ENCODE results near the gene NUP153.

Gene NUP153

DNA sequence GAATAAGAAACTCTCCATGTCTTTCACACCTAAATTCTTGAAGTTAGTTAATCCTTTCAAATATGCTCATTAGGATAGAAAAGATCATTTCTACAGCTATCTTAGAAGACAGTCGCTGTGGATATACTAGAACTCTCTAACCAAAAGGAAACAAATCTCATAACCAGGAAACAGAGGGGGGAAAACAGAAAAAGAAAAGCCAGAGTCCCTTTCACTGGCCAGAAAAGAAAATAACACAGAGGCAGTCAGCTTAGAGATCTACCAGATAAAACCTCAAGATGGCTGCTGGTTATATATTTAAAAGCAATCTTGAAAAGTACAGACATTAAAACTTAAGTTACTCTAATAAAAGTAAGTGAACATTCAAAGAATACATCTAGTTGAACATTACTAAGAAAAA lies 19.6 kb downstream of the NUP153 start:
- H3K4me1 ChIP-seq (ENCODE audit: control insufficient read depth, insufficient read depth, low read length, unreplicated experiment) = no peaks in the 10 kb centered on the region
- no peaks in the 10 kb centered on the region for H3K27me3 ChIP-seq (ENCODE audit: insufficient read depth, low read length)
- H2AFZ ChIP-seq (ENCODE audit: low read length, unreplicated experiment) = no peak overlapping the region
- H3K4me3 ChIP-seq (ENCODE audit: low read depth, low read length) = no peak overlapping the region
- H3K79me2 ChIP-seq (ENCODE audit: control insufficient read depth, insufficient read depth, low read length, unreplicated experiment) = peaks cover 89% of the 10 kb centered on the region
- H3K36me3 ChIP-seq (ENCODE audit: insufficient read depth, low read length) = peaks cover 34% of the 10 kb centered on the region
- H3K27ac ChIP-seq (ENCODE audit: low read depth, low read length) = no peak overlapping the region

DNA sequence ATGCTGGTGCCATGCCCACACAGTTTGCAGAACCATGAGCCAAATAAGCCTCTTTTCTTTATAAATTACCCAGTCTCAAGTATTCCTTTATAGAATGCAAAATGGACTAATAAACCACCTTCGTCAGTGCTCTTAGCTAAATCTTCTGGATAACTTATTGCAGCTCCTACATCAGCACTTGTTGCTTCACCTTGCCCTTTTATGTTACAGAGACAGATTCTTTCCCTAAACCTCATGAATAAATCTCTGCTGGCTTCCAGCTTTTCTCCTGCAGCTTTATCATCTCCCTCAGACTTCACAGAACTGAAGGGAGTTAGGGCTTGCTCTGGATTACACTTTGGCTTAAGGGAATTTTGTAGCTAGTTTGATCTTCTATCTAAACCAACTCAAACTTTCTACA lies 22.6 kb downstream of the NUP153 start:
- Histone ChIP-seq H3K79me2 (ENCODE audit: control insufficient read depth, insufficient read depth, low read length, unreplicated experiment) (peaks cover 89% of the 10 kb centered on the region), H3K27me3 (ENCODE audit: insufficient read depth, low read length) (no peaks in the 10 kb centered on the region), H2AFZ (ENCODE audit: low read length, unreplicated experiment) (no peak overlapping the region), H3K4me1 (ENCODE audit: control insufficient read depth, insufficient read depth, low read length, unreplicated experiment) (no peaks in the 10 kb centered on the region), H3K4me3 (ENCODE audit: low read depth, low read length) (no peak overlapping the region), H3K36me3 (ENCODE audit: insufficient read depth, low read length) (peaks cover 53% of the 10 kb centered on the region), H3K27ac (ENCODE audit: low read depth, low read length) (no peak overlapping the region)

GRCh38 chr6:17683428-17683827 lies 23.3 kb downstream of the NUP153 start:
- Histone ChIP-seq H3K4me1 (ENCODE audit: control insufficient read depth, insufficient read depth, low read length, unreplicated experiment) (no peaks in the 10 kb centered on the region), H3K4me3 (ENCODE audit: low read depth, low read length) (no peak overlapping the region), H3K27me3 (ENCODE audit: insufficient read depth, low read length) (no peaks in the 10 kb centered on the region), H2AFZ (ENCODE audit: low read length, unreplicated experiment) (no peak overlapping the region), H3K79me2 (ENCODE audit: control insufficient read depth, insufficient read depth, low read length, unreplicated experiment) (peaks cover 89% of the 10 kb centered on the region), H3K27ac (ENCODE audit: low read depth, low read length) (no peak overlapping the region), H3K36me3 (ENCODE audit: insufficient read depth, low read length) (peaks cover 53% of the 10 kb centered on the region)

GRCh38 chr6:17679726-17680125 lies 27.0 kb downstream of the NUP153 start:
- no peak overlapping the region for H2AFZ ChIP-seq (ENCODE audit: low read length, unreplicated experiment)
- H3K36me3 ChIP-seq (ENCODE audit: insufficient read depth, low read length) = peaks cover 44% of the 10 kb centered on the region
- H3K27ac ChIP-seq (ENCODE audit: low read depth, low read length) = no peak overlapping the region

DNA sequence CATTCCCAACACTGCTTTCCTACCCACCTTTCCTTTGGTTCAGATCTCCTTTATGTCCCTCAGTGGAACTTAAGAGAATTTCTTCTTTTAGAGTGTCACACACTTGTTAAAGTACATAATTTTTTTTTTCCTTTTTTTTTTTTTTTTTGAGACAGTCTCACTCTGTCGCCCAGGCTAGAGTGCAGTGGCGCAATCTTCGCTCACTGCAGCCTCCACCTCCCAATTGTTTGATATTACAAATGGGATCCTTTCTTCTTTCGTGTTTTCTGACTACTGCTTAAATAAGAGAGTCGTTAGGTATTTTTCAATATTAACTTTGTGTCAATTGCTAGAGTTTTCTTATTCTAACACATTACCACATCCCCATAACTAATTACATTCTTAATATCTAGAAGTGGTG lies 29.1 kb downstream of the NUP153 start:
- H3K27me3 ChIP-seq (ENCODE audit: insufficient read depth, low read length) = no peaks in the 10 kb centered on the region
- H3K79me2 ChIP-seq (ENCODE audit: control insufficient read depth, insufficient read depth, low read length, unreplicated experiment) = peaks cover 86% of the 10 kb centered on the region
- no peak overlapping the region for H3K4me3 ChIP-seq (ENCODE audit: low read depth, low read length)
- H2AFZ ChIP-seq (ENCODE audit: low read length, unreplicated experiment) = no peak overlapping the region
- H3K36me3 ChIP-seq (ENCODE audit: insufficient read depth, low read length) = peaks cover 43% of the 10 kb centered on the region
- no peak overlapping the region for H3K27ac ChIP-seq (ENCODE audit: low read depth, low read length)
- H3K4me1 ChIP-seq (ENCODE audit: control insufficient read depth, insufficient read depth, low read length, unreplicated experiment) = no peaks in the 10 kb centered on the region

More at GRCh38 chr6:17679726-17680125, 27.0 kb downstream of the NUP153 start:
- Histone ChIP-seq H3K27me3 (ENCODE audit: insufficient read depth, low read length) (no peaks in the 10 kb centered on the region), H3K4me1 (ENCODE audit: control insufficient read depth, insufficient read depth, low read length, unreplicated experiment) (no peaks in the 10 kb centered on the region), H3K4me3 (ENCODE audit: low read depth, low read length) (no peak overlapping the region), H3K79me2 (ENCODE audit: control insufficient read depth, insufficient read depth, low read length, unreplicated experiment) (peaks cover 96% of the 10 kb centered on the region)

DNA sequence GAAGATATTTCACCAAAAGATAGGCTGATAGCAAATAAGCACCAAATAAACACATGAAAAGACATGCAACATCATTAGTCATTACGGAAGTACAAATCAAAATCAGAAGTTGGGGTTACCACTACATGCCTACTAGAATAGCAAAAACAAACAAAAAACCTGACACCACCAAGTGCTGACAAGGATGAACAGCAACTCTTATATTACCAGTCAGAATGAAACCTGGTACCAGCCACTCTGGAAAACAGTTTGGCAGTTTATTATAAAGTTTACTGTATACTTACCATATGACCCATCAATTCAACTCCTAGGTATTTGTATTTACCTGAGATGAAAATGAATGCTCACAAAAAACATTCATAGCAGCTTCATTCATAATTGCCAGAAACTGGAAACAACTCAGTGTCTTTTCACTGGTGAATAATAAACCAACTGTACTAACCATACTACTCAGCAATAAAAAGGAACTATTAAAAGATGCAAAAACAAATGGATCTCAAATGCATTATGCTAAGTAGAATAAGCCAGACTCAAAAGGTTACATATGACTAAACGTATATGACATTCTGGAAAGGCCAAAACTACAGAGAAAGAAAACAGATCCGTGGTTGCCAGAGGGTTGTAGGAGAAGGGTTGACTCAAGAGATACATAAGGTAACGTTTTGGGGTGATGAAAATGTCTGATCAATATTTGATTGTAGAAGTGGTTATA lies 33.0 kb downstream of the NUP153 start:
- H3K27me3 ChIP-seq (ENCODE audit: insufficient read depth, low read length) = no peaks in the 10 kb centered on the region
- H3K79me2 ChIP-seq (ENCODE audit: control insufficient read depth, insufficient read depth, low read length, unreplicated experiment) = peaks cover 59% of the 10 kb centered on the region
- no peak overlapping the region for H3K27ac ChIP-seq (ENCODE audit: low read depth, low read length)
- H3K4me3 ChIP-seq (ENCODE audit: low read depth, low read length) = no peak overlapping the region
- H2AFZ ChIP-seq (ENCODE audit: low read length, unreplicated experiment) = no peak overlapping the region
- no peaks in the 10 kb centered on the region for H3K4me1 ChIP-seq (ENCODE audit: control insufficient read depth, insufficient read depth, low read length, unreplicated experiment)
- H3K36me3 ChIP-seq (ENCODE audit: insufficient read depth, low read length) = peaks cover 50% of the 10 kb centered on the region

DNA sequence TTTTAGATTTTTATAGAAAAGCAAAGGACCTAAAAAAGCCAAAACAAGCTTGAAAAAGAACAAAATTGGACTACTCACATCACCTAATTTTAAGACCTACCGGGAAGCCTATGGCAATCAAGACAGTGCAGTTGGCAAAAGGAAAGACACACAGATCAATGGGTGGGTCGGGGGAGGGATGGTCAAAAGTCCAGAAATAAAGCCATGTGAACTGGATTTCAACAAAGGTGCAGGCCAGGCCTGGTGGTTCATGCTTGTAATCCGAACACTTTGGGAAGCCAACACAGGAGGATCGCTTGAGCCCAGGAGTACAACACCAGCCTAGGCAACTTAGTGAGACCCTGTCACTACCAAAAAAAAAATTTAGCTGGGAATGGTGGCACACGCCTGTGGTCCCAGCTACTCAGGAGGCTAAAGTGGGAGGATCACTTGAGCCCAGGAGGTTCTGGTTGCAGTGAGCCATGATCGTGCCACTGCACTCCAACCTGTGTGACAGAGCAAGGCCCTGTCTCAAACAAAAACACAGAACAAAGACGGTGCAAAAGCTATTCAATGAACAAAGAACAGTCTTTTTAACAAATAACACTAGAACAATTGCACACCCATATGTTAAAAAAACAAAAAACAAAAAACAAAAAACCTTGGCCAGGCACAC lies 34.5 kb downstream of the NUP153 start:
- Histone ChIP-seq H3K4me1 (ENCODE audit: control insufficient read depth, insufficient read depth, low read length, unreplicated experiment) (no peaks in the 10 kb centered on the region), H3K27me3 (ENCODE audit: insufficient read depth, low read length) (no peaks in the 10 kb centered on the region), H2AFZ (ENCODE audit: low read length, unreplicated experiment) (no peak overlapping the region), H3K36me3 (ENCODE audit: insufficient read depth, low read length) (peaks cover 54% of the 10 kb centered on the region), H3K79me2 (ENCODE audit: control insufficient read depth, insufficient read depth, low read length, unreplicated experiment) (peaks cover 48% of the 10 kb centered on the region), H3K27ac (ENCODE audit: low read depth, low read length) (no peak overlapping the region), H3K4me3 (ENCODE audit: low read depth, low read length) (no peak overlapping the region)

DNA sequence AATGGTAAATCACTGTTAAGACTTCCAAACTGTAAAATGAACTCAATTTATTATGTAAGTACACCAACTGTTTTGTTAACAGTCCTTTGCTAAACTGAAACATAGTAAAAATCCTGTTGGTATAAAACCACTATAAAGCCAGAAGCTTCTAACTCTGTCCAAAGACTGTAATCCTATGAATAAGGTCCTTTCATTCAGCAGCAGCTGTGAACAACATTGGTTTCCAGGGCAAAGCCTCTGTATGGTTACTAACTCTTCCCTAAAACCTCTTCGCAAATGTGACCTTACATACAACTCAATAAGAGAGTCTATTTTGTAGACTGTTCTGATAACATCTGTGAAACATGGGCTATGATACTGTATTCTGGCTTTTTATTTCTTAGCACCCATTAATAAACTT lies 40.1 kb downstream of the NUP153 start:
- H2AFZ ChIP-seq (ENCODE audit: low read length, unreplicated experiment) = no peak overlapping the region
- H3K27me3 ChIP-seq (ENCODE audit: insufficient read depth, low read length) = no peaks in the 10 kb centered on the region
- H3K79me2 ChIP-seq (ENCODE audit: control insufficient read depth, insufficient read depth, low read length, unreplicated experiment) = peaks cover 26% of the 10 kb centered on the region
- no peak overlapping the region for H3K4me3 ChIP-seq (ENCODE audit: low read depth, low read length)
- H3K36me3 ChIP-seq (ENCODE audit: insufficient read depth, low read length) = peaks cover 51% of the 10 kb centered on the region
- H3K27ac ChIP-seq (ENCODE audit: low read depth, low read length) = no peak overlapping the region
- H3K4me1 ChIP-seq (ENCODE audit: control insufficient read depth, insufficient read depth, low read length, unreplicated experiment) = no peaks in the 10 kb centered on the region

GRCh38 chr6:17665132-17665531 lies 41.6 kb downstream of the NUP153 start:
- Histone ChIP-seq H3K36me3 (ENCODE audit: insufficient read depth, low read length) (peaks cover 51% of the 10 kb centered on the region), H3K4me3 (ENCODE audit: low read depth, low read length) (no peak overlapping the region), H3K4me1 (ENCODE audit: control insufficient read depth, insufficient read depth, low read length, unreplicated experiment) (no peaks in the 10 kb centered on the region), H3K27ac (ENCODE audit: low read depth, low read length) (no peak overlapping the region), H2AFZ (ENCODE audit: low read length, unreplicated experiment) (no peak overlapping the region), H3K79me2 (ENCODE audit: control insufficient read depth, insufficient read depth, low read length, unreplicated experiment) (peaks cover 24% of the 10 kb centered on the region), H3K27me3 (ENCODE audit: insufficient read depth, low read length) (no peaks in the 10 kb centered on the region)

DNA sequence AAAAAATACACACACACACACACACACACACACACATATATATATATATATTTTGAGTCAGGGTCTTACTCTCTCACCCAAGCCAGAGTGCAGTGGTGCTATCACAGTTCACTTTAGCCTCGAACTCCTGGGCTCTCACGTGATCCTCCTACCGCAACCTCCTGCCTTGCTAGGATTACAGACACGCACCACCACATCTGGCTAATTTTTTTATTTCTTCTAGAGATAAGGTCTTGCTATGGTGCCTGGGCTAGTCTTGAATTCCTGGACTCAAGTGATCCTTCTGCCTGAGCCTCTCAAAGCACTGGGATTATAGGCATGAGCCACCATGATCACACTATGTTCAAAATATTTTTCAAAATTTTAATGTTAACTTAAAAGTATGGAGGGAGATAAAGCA lies 43.5 kb downstream of the NUP153 start:
- H3K4me3 ChIP-seq (ENCODE audit: low read depth, low read length) = no peak overlapping the region
- H3K36me3 ChIP-seq (ENCODE audit: insufficient read depth, low read length) = peaks cover 35% of the 10 kb centered on the region
- no peaks in the 10 kb centered on the region for H3K4me1 ChIP-seq (ENCODE audit: control insufficient read depth, insufficient read depth, low read length, unreplicated experiment)
- H2AFZ ChIP-seq (ENCODE audit: low read length, unreplicated experiment) = no peak overlapping the region
- H3K79me2 ChIP-seq (ENCODE audit: control insufficient read depth, insufficient read depth, low read length, unreplicated experiment) = peaks cover 26% of the 10 kb centered on the region
- H3K27ac ChIP-seq (ENCODE audit: low read depth, low read length) = no peak overlapping the region
- H3K27me3 ChIP-seq (ENCODE audit: insufficient read depth, low read length) = no peaks in the 10 kb centered on the region

GRCh38 chr6:17662585-17662984 lies 44.1 kb downstream of the NUP153 start:
- H3K4me1 ChIP-seq (ENCODE audit: control insufficient read depth, insufficient read depth, low read length, unreplicated experiment) = no peaks in the 10 kb centered on the region
- H3K4me3 ChIP-seq (ENCODE audit: low read depth, low read length) = no peak overlapping the region
- H3K27ac ChIP-seq (ENCODE audit: low read depth, low read length) = no peak overlapping the region
- peaks cover 35% of the 10 kb centered on the region for H3K36me3 ChIP-seq (ENCODE audit: insufficient read depth, low read length)
- H3K27me3 ChIP-seq (ENCODE audit: insufficient read depth, low read length) = no peaks in the 10 kb centered on the region
- peaks cover 30% of the 10 kb centered on the region for H3K79me2 ChIP-seq (ENCODE audit: control insufficient read depth, insufficient read depth, low read length, unreplicated experiment)
- no peak overlapping the region for H2AFZ ChIP-seq (ENCODE audit: low read length, unreplicated experiment)

Measured in ACC112 (cell line).